GM18508 (cell line): ENCODE data around the gene CDR2.

Experiments used
- ATAC-seq: cut with Tn5 transposase; IDR thresholded peaks from one replicate; pipeline ENCODE4 v1.9.1; 2021; ENCODE audit warnings: moderate number of reproducible peaks; ENCODE audit not compliant: insufficient read depth, unreplicated experiment

CDR2 gene

DNA sequence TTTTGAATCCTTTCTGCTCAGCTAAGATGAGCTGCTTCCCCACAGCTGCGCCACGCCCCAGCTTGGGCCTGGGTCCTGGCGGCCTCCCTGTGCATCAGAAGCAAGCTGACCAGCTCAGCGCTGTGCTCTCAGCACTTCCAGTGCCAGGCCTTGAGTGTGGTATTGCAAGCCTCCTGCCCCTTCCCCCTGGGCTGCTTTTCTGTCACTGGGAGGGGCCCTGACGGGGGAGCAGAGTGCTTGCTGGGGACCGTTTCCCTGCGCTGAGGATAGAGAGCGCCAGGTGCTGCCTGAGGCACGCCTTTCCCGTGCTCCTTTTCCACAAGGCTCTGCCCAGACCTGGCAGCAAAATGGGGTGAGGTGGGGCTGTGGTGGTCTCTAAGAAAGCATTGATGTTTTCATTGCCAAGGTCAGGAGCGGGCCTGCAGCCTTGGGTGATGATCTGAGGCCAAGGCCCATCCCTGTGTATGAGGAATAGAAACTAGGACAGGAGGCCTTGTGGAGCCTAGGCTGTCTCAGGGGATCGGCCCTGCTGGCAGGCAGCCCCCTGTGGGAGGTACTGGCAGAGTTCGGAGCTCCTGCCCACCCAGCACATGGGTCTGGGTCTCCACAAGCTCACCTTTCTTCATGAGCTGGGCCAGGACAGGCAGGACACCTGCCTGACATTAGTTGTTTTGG is 47.5 kb downstream of the CDR2 start:
- ATAC-seq, result no peak

GRCh38 chr16:22326369-22326652 is 48.1 kb downstream of the CDR2 start:
- ATAC-seq, result no peak

- ATAC-seq, result no peak
Measured at GRCh38 chr16:22325598-22326368, 48.6 kb downstream of the CDR2 start.

DNA sequence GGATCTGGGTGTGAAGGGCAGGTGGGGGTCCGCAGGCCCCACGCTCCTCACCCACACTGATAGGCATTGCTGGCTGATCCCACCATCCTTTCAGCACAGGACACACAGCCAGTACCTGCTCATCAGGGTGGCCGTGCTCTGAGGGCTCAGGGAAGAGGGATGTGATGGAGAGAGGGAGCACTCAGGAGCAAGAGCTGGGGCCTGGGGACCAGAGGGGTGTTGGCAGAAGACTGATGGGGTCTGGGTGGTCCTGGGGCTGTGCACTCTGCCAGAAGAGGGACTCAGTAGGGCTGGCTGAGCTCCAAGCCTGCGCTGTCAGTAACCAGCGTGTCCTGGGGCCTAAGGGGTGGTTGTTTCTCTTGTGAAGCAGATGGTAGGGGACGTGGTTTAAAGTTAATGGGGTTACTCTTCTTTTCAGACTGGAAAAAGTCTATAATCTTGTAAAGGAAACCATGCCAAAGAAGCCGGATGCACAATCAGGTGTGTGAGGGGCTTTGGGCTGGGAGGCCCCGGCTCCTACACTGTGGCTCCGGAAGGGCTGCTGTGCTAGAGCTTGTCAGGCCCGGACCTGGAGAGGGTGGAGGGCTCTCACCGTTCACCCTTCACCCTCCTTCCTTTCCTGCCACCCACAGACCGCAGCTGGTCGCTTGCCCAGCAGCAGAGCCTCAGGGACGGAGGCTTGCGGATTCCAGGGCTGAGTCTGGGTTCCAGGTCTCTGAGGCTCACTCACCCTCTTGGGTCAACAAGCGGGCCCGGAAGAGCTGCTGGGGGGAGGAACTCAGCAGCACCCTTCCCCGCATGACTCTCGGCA is 49.4 kb downstream of the CDR2 start:
- no peak for ATAC-seq

- no peak for ATAC-seq
Measured at GRCh38 chr16:22323959-22324786, 50.2 kb downstream of the CDR2 start.

DNA sequence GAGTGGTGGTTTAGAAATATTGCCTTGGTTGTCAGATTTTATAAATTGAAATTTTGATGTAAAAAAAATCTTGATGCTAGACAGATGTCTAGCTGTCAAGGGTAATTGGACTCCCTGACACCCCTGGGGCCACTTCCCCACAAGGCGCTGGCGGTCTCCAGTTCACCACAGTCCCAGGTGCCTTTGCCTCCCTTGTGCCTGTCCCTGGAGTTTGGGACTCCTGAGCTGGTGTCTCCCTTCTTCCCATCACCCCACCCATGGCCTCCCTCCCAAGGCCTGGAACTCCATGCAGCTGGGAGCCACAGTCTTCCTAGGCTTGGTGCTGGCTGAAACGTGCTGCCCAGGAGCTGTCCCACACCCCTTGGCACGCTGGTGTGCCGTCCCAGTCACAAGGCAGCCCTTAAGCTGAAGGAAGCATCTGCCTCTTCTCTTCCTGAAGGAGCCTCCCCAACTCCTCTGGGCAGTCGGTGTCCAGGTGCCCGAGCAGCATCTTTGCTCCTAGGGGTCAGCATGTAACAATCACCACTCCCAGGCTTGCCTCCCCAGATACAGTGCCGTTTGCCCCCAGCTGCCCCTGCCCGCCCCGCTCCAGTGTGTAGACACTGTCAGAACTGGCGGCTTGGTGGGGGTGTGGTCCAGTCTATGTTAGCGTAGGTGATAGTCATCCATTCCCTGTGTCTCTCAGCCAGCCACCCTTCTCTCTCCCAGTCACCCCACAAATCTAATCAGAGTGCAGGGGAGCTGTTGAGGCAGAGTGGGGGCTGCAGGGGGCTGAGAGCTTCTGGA is 51.1 kb downstream of the CDR2 start:
- no peak for ATAC-seq

DNA sequence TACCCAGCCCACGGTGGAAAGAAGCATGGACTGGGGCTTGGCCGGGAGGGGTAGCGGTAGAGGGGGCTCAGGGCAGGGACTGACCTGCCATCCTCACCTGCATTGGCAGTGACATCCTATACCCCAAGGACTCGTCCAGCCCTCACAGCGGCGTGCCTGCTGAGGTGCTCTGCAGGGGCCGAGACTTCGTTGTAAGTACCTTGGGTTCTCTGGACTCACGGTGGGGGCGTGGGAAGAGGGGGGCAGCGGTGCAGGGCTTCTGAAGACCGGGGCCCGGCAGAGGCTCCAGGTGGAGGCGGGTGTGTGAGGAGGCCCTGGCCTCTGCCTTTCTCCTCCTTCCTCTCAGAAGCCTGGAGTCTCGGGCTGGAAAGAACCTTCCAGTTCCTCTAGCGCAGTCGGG is 51.7 kb downstream of the CDR2 start:
- ATAC-seq, result no peak

DNA sequence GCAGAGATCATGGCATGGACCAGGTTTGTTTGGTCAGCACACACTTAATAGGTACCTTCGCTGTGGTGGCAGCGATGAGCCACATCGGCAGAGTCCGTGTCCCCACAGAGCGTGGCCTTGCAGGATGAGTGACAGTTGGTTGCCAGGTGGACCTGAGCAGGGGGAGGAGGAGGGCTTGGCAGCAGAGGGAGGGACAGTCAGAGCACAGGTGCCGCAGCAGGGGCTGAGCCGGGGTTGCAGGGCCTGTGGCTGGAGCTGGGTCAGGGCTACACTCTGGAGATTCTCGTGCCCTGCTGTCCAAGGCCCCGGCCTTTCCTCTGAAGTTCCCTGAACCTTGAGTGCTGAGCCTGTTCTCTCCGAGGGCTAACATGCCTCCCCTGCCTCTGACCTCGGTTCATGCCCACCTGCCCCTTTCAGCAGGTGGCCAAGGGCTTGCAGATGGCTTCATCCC is 52.4 kb downstream of the CDR2 start:
- no peak for ATAC-seq

DNA sequence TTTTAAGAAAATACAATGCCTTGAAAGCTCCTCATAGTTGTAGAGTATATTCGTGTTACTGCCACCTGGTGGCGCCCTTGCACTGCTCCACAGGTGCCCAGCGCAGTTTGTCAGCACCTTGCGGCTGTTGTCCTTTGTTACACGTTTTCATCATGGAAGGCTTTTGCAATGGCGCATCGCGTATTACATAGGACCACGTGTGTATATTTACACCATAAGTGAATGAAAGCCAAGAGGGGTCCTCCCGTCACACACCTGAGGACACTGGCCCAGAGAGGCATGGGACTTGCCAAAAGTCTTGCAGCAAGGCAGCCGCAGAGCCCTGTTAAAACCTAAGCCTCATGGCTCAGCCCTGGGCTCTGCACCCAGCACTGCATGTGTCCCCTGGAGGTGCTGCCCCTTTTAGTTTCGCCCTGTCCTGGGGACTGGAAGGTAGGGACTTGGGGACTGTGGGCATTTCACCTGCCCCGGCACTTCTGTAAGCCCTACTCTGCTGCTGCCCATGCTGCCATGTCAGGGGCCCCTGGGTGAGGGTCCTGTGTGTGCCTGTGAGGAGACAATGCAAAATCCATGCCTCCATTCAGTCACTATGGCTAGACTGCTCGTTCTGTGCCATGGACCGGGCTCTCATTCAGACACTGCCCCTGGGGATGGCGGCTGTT is 52.9 kb downstream of the CDR2 start:
- ATAC-seq, result no peak

- ATAC-seq, result no peak
Measured at GRCh38 chr16:22320572-22321339, 53.7 kb downstream of the CDR2 start.

- ATAC-seq, result no peak
Measured at GRCh38 chr16:22318690-22319358, 55.6 kb downstream of the CDR2 start.

DNA sequence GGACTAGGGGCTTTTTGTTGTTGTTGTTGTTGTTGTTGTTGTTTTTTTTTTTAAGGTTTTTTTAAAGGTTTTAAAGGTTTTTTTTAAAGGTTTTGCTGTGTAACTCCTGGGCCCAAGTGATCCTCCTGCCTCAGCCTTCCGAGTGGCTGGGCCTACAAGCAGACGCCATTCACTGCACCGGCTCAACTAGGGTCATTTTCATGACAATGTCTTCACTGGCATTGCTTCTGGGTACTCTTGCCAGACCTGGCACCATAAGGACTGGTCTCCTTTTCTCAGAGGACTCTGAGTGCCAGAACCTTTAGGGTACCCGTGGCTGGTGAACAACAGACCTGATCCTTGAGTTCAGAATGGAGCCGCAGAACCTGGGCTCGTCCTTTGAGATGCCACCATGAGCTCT is 56.8 kb downstream of the CDR2 start:
- ATAC-seq, result no peak

GRCh38 chr16:22317001-22317530 is 57.4 kb downstream of the CDR2 start:
- no peak for ATAC-seq

GRCh38 chr16:22316411-22316811 is 58.0 kb downstream of the CDR2 start:
- ATAC-seq, result no peak

GRCh38 chr16:22315979-22316378 is 58.4 kb downstream of the CDR2 start:
- no peak for ATAC-seq

GRCh38 chr16:22314661-22315626 is 59.5 kb downstream of the CDR2 start:
- no peak for ATAC-seq
